ENCODE data around the gene PCDHGB5.
A peak's percentile ranks its signal among the peaks of the same experiment; 100 is the strongest.

The PCDHGB5 gene

GRCh38 chr5:141419074-141419880, 21.5 kb downstream of the PCDHGB5 start:
- TF ChIP-seq, protein P1, sequence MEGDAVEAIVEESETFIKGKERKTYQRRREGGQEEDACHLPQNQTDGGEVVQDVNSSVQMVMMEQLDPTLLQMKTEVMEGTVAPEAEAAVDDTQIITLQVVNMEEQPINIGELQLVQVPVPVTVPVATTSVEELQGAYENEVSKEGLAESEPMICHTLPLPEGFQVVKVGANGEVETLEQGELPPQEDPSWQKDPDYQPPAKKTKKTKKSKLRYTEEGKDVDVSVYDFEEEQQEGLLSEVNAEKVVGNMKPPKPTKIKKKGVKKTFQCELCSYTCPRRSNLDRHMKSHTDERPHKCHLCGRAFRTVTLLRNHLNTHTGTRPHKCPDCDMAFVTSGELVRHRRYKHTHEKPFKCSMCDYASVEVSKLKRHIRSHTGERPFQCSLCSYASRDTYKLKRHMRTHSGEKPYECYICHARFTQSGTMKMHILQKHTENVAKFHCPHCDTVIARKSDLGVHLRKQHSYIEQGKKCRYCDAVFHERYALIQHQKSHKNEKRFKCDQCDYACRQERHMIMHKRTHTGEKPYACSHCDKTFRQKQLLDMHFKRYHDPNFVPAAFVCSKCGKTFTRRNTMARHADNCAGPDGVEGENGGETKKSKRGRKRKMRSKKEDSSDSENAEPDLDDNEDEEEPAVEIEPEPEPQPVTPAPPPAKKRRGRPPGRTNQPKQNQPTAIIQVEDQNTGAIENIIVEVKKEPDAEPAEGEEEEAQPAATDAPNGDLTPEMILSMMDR (IDR thresholded peaks at IDR 0.05; ENCODE audit: low read depth, low read length): no peak

DNA sequence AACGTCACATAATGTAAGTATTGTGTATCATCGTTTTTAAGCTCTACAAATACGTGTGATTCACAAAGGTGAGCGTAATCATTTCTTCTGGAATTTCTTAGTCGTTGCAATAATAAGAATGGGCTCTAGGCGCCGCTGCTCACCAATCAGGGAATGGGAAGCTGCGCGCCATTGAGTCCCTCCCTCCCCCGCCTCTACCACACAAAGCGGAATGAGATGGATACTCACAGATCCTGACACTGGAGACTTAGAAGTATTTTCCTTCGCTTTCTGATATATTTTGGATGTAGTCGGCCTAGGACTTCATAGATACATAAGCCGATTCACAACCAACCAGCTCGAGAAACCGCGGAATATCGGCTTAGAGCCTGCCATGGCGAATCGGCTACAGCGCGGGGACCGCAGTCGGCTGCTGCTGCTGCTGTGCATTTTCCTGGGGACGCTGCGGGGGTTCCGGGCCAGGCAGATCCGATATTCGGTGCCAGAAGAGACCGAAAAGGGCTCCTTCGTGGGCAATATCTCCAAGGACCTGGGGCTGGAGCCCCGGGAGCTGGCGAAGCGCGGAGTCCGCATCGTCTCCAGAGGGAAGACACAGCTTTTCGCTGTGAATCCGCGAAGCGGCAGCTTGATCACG, 23.2 kb downstream of the PCDHGB5 start, which contains the start of gene PCDHGA11:
PCDHGA11 (plus strand) TSS at position 197 of the 634 bp plus-strand sequence; CDS start at position 374, 177 bp downstream.
- DNase-seq (ENCODE audit: extremely low read depth, low read depth): peak; percentile 22
- TF ChIP-seq, protein P1 (IDR thresholded peaks at IDR 0.05; ENCODE audit: low read depth, low read length): peak; percentile 41

More at GRCh38 chr5:141419074-141419880, 21.5 kb downstream of the PCDHGB5 start:
- DNase-seq (ENCODE audit: extremely low read depth, low read depth): no peak

- no peak for DNase-seq (ENCODE audit: extremely low read depth, low read depth)
- TF ChIP-seq, protein P1 (IDR thresholded peaks at IDR 0.05; ENCODE audit: low read depth, low read length): no peak
Observed at GRCh38 chr5:141421489-141421855, 23.7 kb downstream of the PCDHGB5 start.

DNA sequence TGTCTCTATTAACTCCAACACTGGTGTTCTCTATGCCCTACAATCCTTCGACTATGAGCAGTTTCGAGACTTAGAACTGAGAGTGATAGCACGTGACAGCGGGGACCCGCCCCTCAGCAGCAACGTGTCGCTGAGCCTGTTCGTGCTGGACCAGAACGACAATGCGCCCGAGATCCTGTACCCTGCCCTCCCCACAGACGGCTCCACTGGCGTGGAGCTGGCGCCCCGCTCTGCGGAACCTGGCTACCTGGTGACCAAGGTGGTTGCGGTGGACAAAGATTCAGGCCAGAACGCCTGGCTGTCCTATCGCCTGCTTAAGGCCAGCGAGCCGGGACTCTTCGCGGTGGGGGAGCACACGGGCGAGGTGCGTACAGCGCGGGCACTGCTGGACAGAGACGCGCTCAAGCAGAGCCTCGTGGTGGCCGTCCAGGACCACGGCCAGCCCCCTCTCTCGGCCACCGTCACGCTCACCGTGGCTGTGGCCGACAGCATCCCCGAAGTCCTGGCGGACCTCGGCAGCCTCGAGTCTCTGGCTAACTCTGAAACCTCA, 25.1 kb downstream of the PCDHGB5 start:
- no peak for DNase-seq (ENCODE audit: extremely low read depth, low read depth)
- TF ChIP-seq, protein P1 (IDR thresholded peaks at IDR 0.05; ENCODE audit: low read depth, low read length): no peak

DNA sequence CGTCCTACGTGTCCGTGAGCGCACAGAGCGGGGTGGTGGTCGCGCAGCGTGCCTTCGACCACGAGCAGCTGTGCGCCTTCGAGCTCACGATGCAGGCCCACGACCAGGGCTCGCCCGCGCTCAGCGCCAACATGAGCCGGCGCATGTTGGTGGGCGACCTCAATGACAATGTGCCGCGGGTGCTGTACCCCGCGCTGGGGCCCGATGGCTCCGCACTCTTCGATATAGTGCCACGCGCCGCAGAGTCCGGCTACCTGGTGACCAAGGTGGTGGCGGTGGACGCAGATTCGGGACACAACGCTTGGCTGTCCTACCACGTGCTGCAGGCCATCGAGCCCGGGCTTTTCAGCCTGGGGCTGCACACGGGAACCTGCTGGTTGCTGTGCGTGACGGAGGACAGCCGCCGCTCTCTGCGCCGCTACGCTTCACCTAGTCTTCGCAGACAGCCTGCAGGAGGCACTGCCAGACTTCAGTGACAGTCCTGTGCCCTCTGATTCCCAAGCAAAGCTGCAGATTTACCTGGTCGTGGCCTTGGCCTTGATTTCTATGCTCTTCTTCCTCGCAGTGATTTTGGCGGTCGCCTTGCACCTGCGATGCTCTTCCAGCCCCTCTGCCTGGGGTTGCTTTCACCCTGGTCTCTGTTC, 30.2 kb downstream of the PCDHGB5 start:
- no peak for DNase-seq (ENCODE audit: extremely low read depth, low read depth)
- TF ChIP-seq, protein P1 (IDR thresholded peaks at IDR 0.05; ENCODE audit: low read depth, low read length): no peak

- TF ChIP-seq, protein P1 (IDR thresholded peaks at IDR 0.05; ENCODE audit: low read depth, low read length): peak; percentile 39
- DNase-seq (ENCODE audit: extremely low read depth, low read depth): peak; percentile 55
Observed at GRCh38 chr5:141430332-141431113, 32.8 kb downstream of the PCDHGB5 start, which contains the start of gene PCDHGA12. Gene PCDHGA12 (plus strand): TSS chr5:141430507. CDS start chr5:141430760, 253 bp downstream.

All from AG09319 (cell line).